ENCODE results near the gene ACSM6.
A peak's percentile ranks its signal among the peaks of the same experiment; 100 is the strongest.

Gene ACSM6

DNA sequence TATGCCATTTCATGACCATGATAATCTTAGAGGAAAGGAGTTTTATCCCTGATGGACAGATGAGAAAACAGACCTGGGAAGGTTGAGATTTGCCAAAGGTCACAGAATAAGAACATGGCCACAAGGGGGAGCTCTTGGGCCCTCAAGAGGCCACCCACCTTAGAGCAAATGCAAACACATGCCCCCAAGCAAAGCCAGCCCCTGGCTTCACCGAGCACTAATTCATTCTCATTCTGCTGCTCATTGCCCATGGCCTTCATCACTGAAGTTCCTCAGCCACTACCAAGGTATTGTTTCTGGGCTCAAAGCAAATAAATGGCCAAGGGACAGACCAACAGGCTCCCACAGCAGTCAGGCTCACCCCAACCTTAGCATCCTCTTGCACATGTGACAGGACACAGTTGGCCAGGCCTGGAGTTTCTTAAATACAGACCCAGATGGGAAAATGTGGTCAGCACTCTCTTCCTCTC lies 52.6 kb downstream of the ACSM6 start:
- H2AFZ ChIP-seq (ENCODE audit: low read length), result no peak overlapping the region
- no peaks in the 10 kb centered on the region for H3K9me3 ChIP-seq (ENCODE audit: low read length)
- no peaks in the 10 kb centered on the region for H3K27me3 ChIP-seq (ENCODE audit: insufficient read depth, low read length)
- H3K9me2 ChIP-seq (ENCODE audit: low read depth, low read length), result no peaks in the 10 kb centered on the region
- H3K4me3 ChIP-seq (ENCODE audit: low read depth, low read length, poor library complexity, severe bottlenecking), result no peak overlapping the region
- H4K20me1 ChIP-seq (ENCODE audit: insufficient read depth, low read length), result no peaks in the 10 kb centered on the region
- H3K9ac ChIP-seq (ENCODE audit: low read length), result no peak overlapping the region
- TF ChIP-seq, protein P1, sequence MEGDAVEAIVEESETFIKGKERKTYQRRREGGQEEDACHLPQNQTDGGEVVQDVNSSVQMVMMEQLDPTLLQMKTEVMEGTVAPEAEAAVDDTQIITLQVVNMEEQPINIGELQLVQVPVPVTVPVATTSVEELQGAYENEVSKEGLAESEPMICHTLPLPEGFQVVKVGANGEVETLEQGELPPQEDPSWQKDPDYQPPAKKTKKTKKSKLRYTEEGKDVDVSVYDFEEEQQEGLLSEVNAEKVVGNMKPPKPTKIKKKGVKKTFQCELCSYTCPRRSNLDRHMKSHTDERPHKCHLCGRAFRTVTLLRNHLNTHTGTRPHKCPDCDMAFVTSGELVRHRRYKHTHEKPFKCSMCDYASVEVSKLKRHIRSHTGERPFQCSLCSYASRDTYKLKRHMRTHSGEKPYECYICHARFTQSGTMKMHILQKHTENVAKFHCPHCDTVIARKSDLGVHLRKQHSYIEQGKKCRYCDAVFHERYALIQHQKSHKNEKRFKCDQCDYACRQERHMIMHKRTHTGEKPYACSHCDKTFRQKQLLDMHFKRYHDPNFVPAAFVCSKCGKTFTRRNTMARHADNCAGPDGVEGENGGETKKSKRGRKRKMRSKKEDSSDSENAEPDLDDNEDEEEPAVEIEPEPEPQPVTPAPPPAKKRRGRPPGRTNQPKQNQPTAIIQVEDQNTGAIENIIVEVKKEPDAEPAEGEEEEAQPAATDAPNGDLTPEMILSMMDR (IDR thresholded peaks at IDR 0.05; ENCODE audit: low read length), result peak; percentile 62
- no peak for TF ChIP-seq EZH2 (IDR thresholded peaks at IDR 0.05; ENCODE audit: borderline replicate concordance, low read length)
- no peaks in the 10 kb centered on the region for H3K79me2 ChIP-seq (ENCODE audit: insufficient read depth, low read length)
- no peaks in the 10 kb centered on the region for H3F3A ChIP-seq (ENCODE audit: insufficient read depth, low read length)
- H3K27ac ChIP-seq (ENCODE audit: low read depth, low read length, poor library complexity, severe bottlenecking), result no peak overlapping the region
- no peak overlapping the region for H3K4me2 ChIP-seq (ENCODE audit: low read length)
- H3K4me1 ChIP-seq (ENCODE audit: insufficient read depth, low read length, severe bottlenecking), result peaks cover 4% of the 10 kb centered on the region
- 0 out of 2 replicates have a peak, but pooled peaks cover 2% of the 10 kb centered on the region for H3K36me3 ChIP-seq (ENCODE audit: insufficient read depth, low read length)

DNA sequence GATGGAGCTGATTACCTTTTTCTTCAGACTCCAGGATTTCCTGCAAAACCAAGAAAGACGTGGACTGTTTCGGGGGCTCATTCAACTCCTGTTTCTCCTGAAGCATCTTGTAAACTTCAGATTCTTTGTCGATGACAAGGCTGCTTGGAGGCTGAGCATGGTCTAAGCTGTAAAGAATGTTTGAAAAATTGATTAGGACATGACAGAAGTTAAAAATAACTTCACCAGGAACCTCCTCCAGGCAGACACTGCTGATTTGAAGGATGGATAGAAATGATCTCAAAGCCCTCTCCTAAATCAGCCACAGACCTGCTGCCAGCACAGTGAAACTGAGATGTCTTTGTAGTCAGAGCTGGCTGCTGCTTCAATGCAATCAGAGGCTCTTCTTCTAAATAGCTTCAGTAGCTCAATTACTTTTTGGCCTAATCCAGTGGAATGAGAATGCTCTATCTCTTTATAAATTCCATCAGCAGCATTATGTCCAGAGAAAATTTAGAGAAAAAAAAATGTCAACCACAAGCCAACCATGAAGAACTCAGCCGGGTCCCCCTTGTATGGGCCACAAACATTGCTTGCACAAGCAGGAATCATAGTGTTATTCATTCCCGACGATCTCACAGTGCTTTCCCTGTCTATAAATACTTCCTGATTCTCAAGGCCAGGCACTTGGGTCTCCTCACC lies 53.3 kb downstream of the ACSM6 start:
- 0 out of 2 replicates have a peak, but pooled peaks cover 2% of the 10 kb centered on the region for H3K36me3 ChIP-seq (ENCODE audit: insufficient read depth, low read length)
- peaks cover 4% of the 10 kb centered on the region for H3K4me1 ChIP-seq (ENCODE audit: insufficient read depth, low read length, severe bottlenecking)
- no peaks in the 10 kb centered on the region for H3F3A ChIP-seq (ENCODE audit: insufficient read depth, low read length)
- TF ChIP-seq, protein P1 (IDR thresholded peaks at IDR 0.05; ENCODE audit: low read length), result no peak
- no peak for TF ChIP-seq EZH2 (IDR thresholded peaks at IDR 0.05; ENCODE audit: borderline replicate concordance, low read length)
- no peaks in the 10 kb centered on the region for H3K9me3 ChIP-seq (ENCODE audit: low read length)
- H3K4me3 ChIP-seq (ENCODE audit: low read depth, low read length, poor library complexity, severe bottlenecking), result no peak overlapping the region
- no peak overlapping the region for H3K27ac ChIP-seq (ENCODE audit: low read depth, low read length, poor library complexity, severe bottlenecking)
- no peaks in the 10 kb centered on the region for H3K27me3 ChIP-seq (ENCODE audit: insufficient read depth, low read length)
- no peaks in the 10 kb centered on the region for H3K79me2 ChIP-seq (ENCODE audit: insufficient read depth, low read length)
- no peaks in the 10 kb centered on the region for H3K9me2 ChIP-seq (ENCODE audit: low read depth, low read length)
- H3K4me2 ChIP-seq (ENCODE audit: low read length), result no peak overlapping the region
- no peaks in the 10 kb centered on the region for H4K20me1 ChIP-seq (ENCODE audit: insufficient read depth, low read length)
- H3K9ac ChIP-seq (ENCODE audit: low read length), result no peak overlapping the region
- no peak overlapping the region for H2AFZ ChIP-seq (ENCODE audit: low read length)

DNA sequence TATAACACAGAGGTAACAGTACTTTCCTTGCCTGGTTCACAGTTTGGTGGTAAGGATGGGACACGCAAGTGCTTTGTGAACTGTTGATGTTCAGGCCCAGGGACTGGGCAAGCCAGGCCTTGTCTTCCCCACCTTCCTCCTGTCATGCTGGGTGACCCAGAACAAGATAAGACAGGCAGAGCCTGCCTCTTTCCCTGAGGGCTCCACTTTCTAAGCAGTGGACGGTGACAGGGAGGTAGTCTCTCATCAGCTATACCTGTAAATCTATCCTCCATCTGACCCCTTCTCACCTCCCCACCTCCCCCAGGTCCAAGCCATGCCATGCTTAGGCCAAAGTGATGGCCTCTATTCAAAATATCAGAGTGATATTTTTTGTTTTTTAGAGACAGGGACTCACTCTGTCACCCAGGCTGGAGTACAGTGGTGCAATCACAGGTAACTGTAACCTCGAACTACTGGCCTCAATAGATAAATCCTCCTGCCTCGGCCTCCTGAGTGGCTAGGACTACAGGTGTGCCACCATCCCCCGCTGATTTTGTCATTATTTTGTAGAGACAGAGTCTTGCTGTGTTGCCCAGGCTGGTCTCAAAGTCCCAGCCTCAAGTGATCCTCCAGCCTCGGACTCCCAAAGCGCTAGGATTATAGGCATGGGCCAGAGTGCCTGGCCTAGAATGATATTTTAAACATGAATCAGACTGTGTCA lies 54.0 kb downstream of the ACSM6 start:
- H3K4me2 ChIP-seq (ENCODE audit: low read length), result no peak overlapping the region
- no peak overlapping the region for H3K9ac ChIP-seq (ENCODE audit: low read length)
- no peaks in the 10 kb centered on the region for H3F3A ChIP-seq (ENCODE audit: insufficient read depth, low read length)
- H3K27ac ChIP-seq (ENCODE audit: low read depth, low read length, poor library complexity, severe bottlenecking), result no peak overlapping the region
- H3K9me3 ChIP-seq (ENCODE audit: low read length), result no peaks in the 10 kb centered on the region
- H3K4me3 ChIP-seq (ENCODE audit: low read depth, low read length, poor library complexity, severe bottlenecking), result no peak overlapping the region
- 0 out of 2 replicates have a peak, but pooled peaks cover 2% of the 10 kb centered on the region for H3K36me3 ChIP-seq (ENCODE audit: insufficient read depth, low read length)
- H3K27me3 ChIP-seq (ENCODE audit: insufficient read depth, low read length), result no peaks in the 10 kb centered on the region
- H4K20me1 ChIP-seq (ENCODE audit: insufficient read depth, low read length), result no peaks in the 10 kb centered on the region
- H2AFZ ChIP-seq (ENCODE audit: low read length), result no peak overlapping the region
- H3K9me2 ChIP-seq (ENCODE audit: low read depth, low read length), result no peaks in the 10 kb centered on the region
- peaks cover 4% of the 10 kb centered on the region for H3K4me1 ChIP-seq (ENCODE audit: insufficient read depth, low read length, severe bottlenecking)
- TF ChIP-seq EZH2 (IDR thresholded peaks at IDR 0.05; ENCODE audit: borderline replicate concordance, low read length), result no peak
- TF ChIP-seq, protein P1 (IDR thresholded peaks at IDR 0.05; ENCODE audit: low read length), result no peak
- H3K79me2 ChIP-seq (ENCODE audit: insufficient read depth, low read length), result no peaks in the 10 kb centered on the region
